Prostate gland (tissue), 2 donors: ENCODE results near the gene OR13C4. TPM values are rescaled to one million over a fixed set of nuclear protein-coding genes. Genes with fewer than 3 reads are reported as not detected.
"Not testable (repeated sequence)": the region's sequence is repeated elsewhere in the genome, so short reads cannot be mapped to it uniquely, and the experiment has no call there.

Source experiments
- DNase-seq: peaks from one replicate; pipeline ENCODE4 v3.0.0-alpha.2; 2019; ENCODE audit warnings: low spot score
- H3K27ac ChIP-seq, 2 donors: fragments of 200-600 bp; sonication (generic); 2 replicates each; pipeline ENCODE4 v1.5.1; 2017 to 2019
- H3K27me3 ChIP-seq: fragments of 200-600 bp; sonication (generic); replicated peaks from 2 replicates; pipeline ENCODE4 v1.5.1; 2019; ENCODE audit not compliant: insufficient read depth
- H3K36me3 ChIP-seq, 2 donors: fragments of 200-600 bp; sonication (generic); 1 replicate in 1 of 2; 2 replicates in 1 of 2; pipeline versions ENCODE4 v1.5.1 to v1.8.1; 2017 to 2019
- H3K4me1 ChIP-seq: fragments of 200-600 bp; sonication (generic); replicated peaks from 2 replicates; pipeline ENCODE4 v1.5.1; 2019
- H3K4me3 ChIP-seq, 2 donors: fragments of 200-600 bp; sonication (generic); 2 replicates each; pipeline ENCODE4 v1.5.1; 2017 to 2019
- H3K9me3 ChIP-seq: fragments of 200-600 bp; sonication (generic); 2 replicates; pipeline ENCODE4 v1.5.1; 2017
- CTCF ChIP-seq, 4 experiments: fragments of 200-600 bp in 2 of 4; fragments of 450-650 bp in 2 of 4; sonication (generic) in 2 of 4; IDR thresholded peaks; 1 replicate in 3 of 4; 2 replicates in 1 of 4; pipeline ENCODE4 v1.5.1; 2016 to 2019; ENCODE audit warnings: antibody characterized with exemption in 4 of 4, mild to moderate bottlenecking in 2 of 4, moderate library complexity in 2 of 4
- POLR2A ChIP-seq: fragments of 450-650 bp; IDR thresholded peaks from one replicate; pipeline ENCODE4 v1.6.1; 2016; ENCODE audit warnings: antibody characterized with exemption, mild to moderate bottlenecking
- POLR2AphosphoS5 ChIP-seq: sonication (generic); formaldehyde crosslinking; IDR thresholded peaks from one replicate; pipeline ENCODE4 v1.6.1; 2017; ENCODE audit warnings: antibody characterized with exemption
- WGBS: methylation state at CpG from one replicate; pipeline ENCODE4 v1.1.5; 2018; 5-methylcytosine and 5-hydroxymethylcytosine counted together
- intact Hi-C: fragments of 100-400 bp; cut with DNase I; formaldehyde crosslinking; loops from one replicate; pipeline ENCODE4 v1.14.2; 2022
- total RNA-seq, 2 donors: library from RNA; depleted of rRNA; stranded (reverse); fragments of >200 nt; gene quantifications; one replicate each; pipeline ENCODE4 v1.1.0, GENCODE V29; 2016

The OR13C4 gene
- total RNA-seq, 2 donors from 2014 or later: not detected

GRCh38 chr9:104536756-104537155 lies 9.7 kb upstream of the OR13C4 start, which contains the start of gene OR13C3:
Gene OR13C3, minus strand, starts transcription at chr9:104536856. Its CDS starts 133 bp downstream, at chr9:104536723.
- intact Hi-C loops: no loop called here
- no peaks in the 10 kb centered on the region for H3K36me3 ChIP-seq
- no peak within 1 kb of the TSS for H3K4me3 ChIP-seq
- no peak for DNase-seq
- no peak for TF ChIP-seq CTCF (IDR thresholded peaks at IDR 0.05)
- no peak for TF ChIP-seq POLR2AphosphoS5
- TF ChIP-seq POLR2A: no peak
- H3K27me3 ChIP-seq: no peaks in the 10 kb centered on the region
- H3K9me3 ChIP-seq: no peaks in the 10 kb centered on the region
- WGBS: 92% methylated on average over 5 of the region's 5 CpGs
- no peak within 1 kb of the TSS for H3K27ac ChIP-seq
- no peaks in the 10 kb centered on the region for H3K4me1 ChIP-seq

DNA sequence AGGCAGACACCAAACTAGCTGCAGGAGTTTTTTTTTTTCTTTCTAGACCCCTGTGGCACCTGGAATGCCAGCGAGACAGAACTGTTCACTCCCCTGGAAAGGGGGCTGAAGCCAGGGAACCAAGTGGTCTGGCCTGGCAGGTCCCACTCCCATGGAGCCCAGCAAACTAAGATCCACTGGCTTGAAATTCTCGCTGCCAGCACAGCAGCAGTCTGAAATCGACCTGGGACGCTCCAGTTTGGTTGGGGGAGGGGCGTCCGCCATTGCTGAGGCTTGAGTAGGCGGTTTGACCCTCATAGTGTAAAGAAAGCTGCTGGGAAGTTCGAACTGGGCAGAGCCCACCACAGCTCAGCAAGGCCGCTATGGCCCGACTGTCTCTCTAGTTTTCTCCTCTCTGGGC lies 6.8 kb downstream of the OR13C4 start:
- WGBS: 91% methylated on average over 10 of the region's 10 CpGs

GRCh38 chr9:104514901-104515300 lies 12.1 kb downstream of the OR13C4 start:
- Histone ChIP-seq H3K36me3 (no peaks in the 10 kb centered on the region), H3K4me3 (no peak overlapping the region), H3K27ac (no peak overlapping the region), H3K27me3 (no peaks in the 10 kb centered on the region), H3K4me1 (no peaks in the 10 kb centered on the region), H3K9me3 (no peaks in the 10 kb centered on the region)
- TF ChIP-seq POLR2A: no peak
- TF ChIP-seq CTCF (IDR thresholded peaks at IDR 0.05): no peak
- TF ChIP-seq POLR2AphosphoS5: no peak
- 75% methylated on average over 5 of the region's 5 CpGs for whole genome bisulfite sequencing
- DNase-seq: no peak
- intact Hi-C loops: no loop called here

More for the DNA sequence above, 6.8 kb downstream of the OR13C4 start:
- H3K36me3 ChIP-seq, H3K27ac ChIP-seq, H3K9me3 ChIP-seq, H3K4me1 ChIP-seq, H3K27me3 ChIP-seq, intact Hi-C loops, H3K4me3 ChIP-seq, DNase-seq: not testable (repeated sequence)

GRCh38 chr9:104506565-104506964 lies 20.4 kb downstream of the OR13C4 start:
- Histone ChIP-seq H3K27ac (no peak overlapping the region), H3K4me3 (no peak overlapping the region), H3K36me3 (no peaks in the 10 kb centered on the region), H3K4me1 (no peaks in the 10 kb centered on the region), H3K9me3 (no peaks in the 10 kb centered on the region), H3K27me3 (no peaks in the 10 kb centered on the region)
- intact Hi-C loops: no loop called here
- DNase-seq: no peak
- TF ChIP-seq POLR2AphosphoS5: no peak
- TF ChIP-seq CTCF (IDR thresholded peaks at IDR 0.05): no peak
- TF ChIP-seq POLR2A: no peak

DNA sequence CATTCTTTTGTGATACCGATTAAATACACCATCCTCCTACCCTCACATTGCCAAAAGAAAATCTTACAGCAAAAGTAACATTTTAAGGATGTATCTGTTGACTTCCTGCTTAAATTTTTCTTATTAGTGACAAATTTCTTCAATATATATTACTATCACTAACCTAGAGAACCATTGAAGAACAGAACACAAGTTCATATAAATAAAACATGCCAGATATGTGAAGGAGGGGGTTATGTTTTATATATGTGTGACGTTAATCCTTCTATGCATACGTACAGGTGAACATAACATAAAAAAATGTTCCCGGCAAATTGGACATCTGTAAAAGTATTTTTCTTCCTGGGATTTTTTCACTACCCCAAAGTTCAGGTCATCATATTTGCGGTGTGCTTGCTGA lies 23.0 kb downstream of the OR13C4 start, which contains the start of gene OR13F1:
OR13F1 (plus strand) TSS at position 301 of the 400 bp plus-strand sequence; CDS start at position 301, 0 bp downstream.
- Histone ChIP-seq H3K4me1 (no peaks in the 10 kb centered on the region), H3K36me3 (no peaks in the 10 kb centered on the region), H3K27me3 (no peaks in the 10 kb centered on the region), H3K27ac (no peak within 1 kb of the TSS), H3K9me3 (no peaks in the 10 kb centered on the region), H3K4me3 (no peak within 1 kb of the TSS)
- 92% methylated on average over 5 of the region's 5 CpGs for WGBS
- DNase-seq: no peak
- intact Hi-C loops: no loop called here
- TF ChIP-seq CTCF (IDR thresholded peaks at IDR 0.05): no peak
- no peak for TF ChIP-seq POLR2A
- no peak for TF ChIP-seq POLR2AphosphoS5
